HG03571 (cell line): ENCODE measurements around the gene PDE4B.

Source experiments
- ATAC-seq: cut with Tn5 transposase; IDR thresholded peaks from one replicate; pipeline ENCODE4 v1.9.1; 2021; ENCODE audit not compliant: unreplicated experiment

PDE4B gene

GRCh38 chr1:66276218-66276617 is 483.5 kb downstream of the PDE4B start:
- peak; percentile 83 for ATAC-seq

- no peak for ATAC-seq
These were observed 485.7 kb downstream of the PDE4B start for GRCh38 chr1:66278260-66279021.

- no peak for ATAC-seq
These were observed 489.1 kb downstream of the PDE4B start for GRCh38 chr1:66281808-66282207.

GRCh38 chr1:66282343-66282852 is 489.7 kb downstream of the PDE4B start:
- ATAC-seq: peak; percentile 86

- no peak for ATAC-seq
These were observed 490.4 kb downstream of the PDE4B start for GRCh38 chr1:66282891-66283621.

GRCh38 chr1:66283622-66284041 is 490.9 kb downstream of the PDE4B start:
- peak; percentile 53 for ATAC-seq

GRCh38 chr1:66284746-66285145 is 492.1 kb downstream of the PDE4B start:
- ATAC-seq: no peak

- no peak for ATAC-seq
These were observed 493.0 kb downstream of the PDE4B start for GRCh38 chr1:66285618-66286270.

- no peak for ATAC-seq
These were observed 493.6 kb downstream of the PDE4B start for GRCh38 chr1:66286307-66286706.

GRCh38 chr1:66288048-66288447 is 495.4 kb downstream of the PDE4B start:
- ATAC-seq: no peak

GRCh38 chr1:66290761-66291530 is 498.3 kb downstream of the PDE4B start:
- no peak for ATAC-seq

GRCh38 chr1:66291531-66291864 is 498.8 kb downstream of the PDE4B start:
- no peak for ATAC-seq

- no peak for ATAC-seq
These were observed 499.6 kb downstream of the PDE4B start for GRCh38 chr1:66292305-66292704.

GRCh38 chr1:66292944-66293343 is 500.2 kb downstream of the PDE4B start:
- ATAC-seq: no peak

GRCh38 chr1:66294707-66295370 is 502.1 kb downstream of the PDE4B start:
- ATAC-seq: no peak

GRCh38 chr1:66295803-66296202 is 503.1 kb downstream of the PDE4B start:
- ATAC-seq: no peak

- no peak for ATAC-seq
These were observed 503.7 kb downstream of the PDE4B start for GRCh38 chr1:66296370-66296769.

- no peak for ATAC-seq
These were observed 504.3 kb downstream of the PDE4B start for GRCh38 chr1:66296951-66297350.

- no peak for ATAC-seq
These were observed 505.8 kb downstream of the PDE4B start for GRCh38 chr1:66298464-66298863.

GRCh38 chr1:66300280-66300971 is 507.7 kb downstream of the PDE4B start:
- no peak for ATAC-seq
